HEK293 (cell line): Measurements from ENCODE around the gene MTMR1.

Source experiments
- BCL11B ChIP-seq: fragments of 450-650 bp; formaldehyde crosslinking; IDR thresholded peaks from 2 replicates; pipeline ENCODE4 v1.5.1; 2016; ENCODE audit warnings: low read depth, missing biosample characterization, missing genetic modification characterization
- OSR2 ChIP-seq: fragments of 450-650 bp; formaldehyde crosslinking; IDR thresholded peaks from 2 replicates; pipeline ENCODE4 v1.5.1; 2016; ENCODE audit warnings: missing biosample characterization, missing genetic modification characterization
- REST ChIP-seq: fragments of 450-650 bp; formaldehyde crosslinking; IDR thresholded peaks from 2 replicates; pipeline ENCODE4 v1.5.1; 2016; ENCODE audit warnings: missing biosample characterization, missing genetic modification characterization
- YY2 ChIP-seq: fragments of 450-650 bp; formaldehyde crosslinking; IDR thresholded peaks from 2 replicates; pipeline ENCODE4 v1.5.1; 2016; ENCODE audit warnings: missing biosample characterization, missing genetic modification characterization
- ZBTB17 ChIP-seq: fragments of 450-650 bp; formaldehyde crosslinking; IDR thresholded peaks from 2 replicates; pipeline ENCODE4 v1.5.1; 2016; ENCODE audit warnings: missing biosample characterization, missing genetic modification characterization
- ZBTB21 ChIP-seq: fragments of 450-650 bp; formaldehyde crosslinking; IDR thresholded peaks from 2 replicates; pipeline ENCODE4 v1.5.1; 2017; ENCODE audit warnings: missing biosample characterization, missing genetic modification characterization
- ZBTB48 ChIP-seq: fragments of 450-650 bp; formaldehyde crosslinking; IDR thresholded peaks from 2 replicates; pipeline ENCODE4 v1.5.1; 2016; ENCODE audit warnings: missing biosample characterization, missing genetic modification characterization
- ZBTB6 ChIP-seq: fragments of 450-650 bp; formaldehyde crosslinking; IDR thresholded peaks from 2 replicates; pipeline ENCODE4 v1.5.1; 2017; ENCODE audit warnings: missing biosample characterization, missing genetic modification characterization
- ZNF138 ChIP-seq: fragments of 450-650 bp; formaldehyde crosslinking; IDR thresholded peaks from 2 replicates; pipeline ENCODE4 v1.5.1; 2016; ENCODE audit warnings: missing biosample characterization, missing genetic modification characterization, borderline replicate concordance
- ZNF354C ChIP-seq: fragments of 450-650 bp; formaldehyde crosslinking; IDR thresholded peaks from 2 replicates; pipeline ENCODE4 v1.5.1; 2016; ENCODE audit warnings: missing biosample characterization, missing genetic modification characterization, low read depth, borderline replicate concordance
- ZNF449 ChIP-seq: fragments of 450-650 bp; formaldehyde crosslinking; IDR thresholded peaks from 2 replicates; pipeline ENCODE4 v1.5.1; 2017; ENCODE audit warnings: missing biosample characterization, mild to moderate bottlenecking, missing genetic modification characterization, moderate library complexity
- ZNF473 ChIP-seq: fragments of 450-650 bp; formaldehyde crosslinking; IDR thresholded peaks from 2 replicates; pipeline ENCODE4 v1.5.1; 2017; ENCODE audit warnings: missing biosample characterization, missing genetic modification characterization
- ZNF518A ChIP-seq: fragments of 450-650 bp; formaldehyde crosslinking; conservative IDR thresholded peaks from 2 replicates; pipeline ENCODE4 v1.5.1; 2016; ENCODE audit warnings: low read depth, missing biosample characterization, missing genetic modification characterization
- ZNF548 ChIP-seq: fragments of 450-650 bp; formaldehyde crosslinking; IDR thresholded peaks from 2 replicates; pipeline ENCODE4 v1.5.1; 2016; ENCODE audit warnings: missing biosample characterization, missing genetic modification characterization
- ZNF629 ChIP-seq: fragments of 450-650 bp; formaldehyde crosslinking; IDR thresholded peaks from 2 replicates; pipeline ENCODE4 v1.5.1; 2017; ENCODE audit warnings: missing biosample characterization, missing genetic modification characterization
- ZNF670 ChIP-seq: fragments of 450-650 bp; formaldehyde crosslinking; IDR thresholded peaks from 2 replicates; pipeline ENCODE4 v1.5.1; 2016; ENCODE audit warnings: missing biosample characterization, missing genetic modification characterization, low read depth
- ZNF677 ChIP-seq: fragments of 450-650 bp; IDR thresholded peaks from 2 replicates; pipeline ENCODE4 v1.5.0; 2018; ENCODE audit warnings: missing biosample characterization, mild to moderate bottlenecking, missing genetic modification characterization, moderate library complexity
- ZNF707 ChIP-seq: fragments of 450-650 bp; formaldehyde crosslinking; IDR thresholded peaks from 2 replicates; pipeline ENCODE4 v1.5.1; 2016; ENCODE audit warnings: missing biosample characterization, missing genetic modification characterization
- TF ChIP-seq, protein P1 (sequence below): fragments of 450-650 bp; formaldehyde crosslinking; IDR thresholded peaks from 2 replicates; pipeline ENCODE4 v1.5.1; 2016; ENCODE audit warnings: missing biosample characterization, missing genetic modification characterization, borderline replicate concordance

MTMR1 gene

GRCh38 chrX:150694738-150695410, 1.7 kb downstream of the MTMR1 start (continued):
- TF ChIP-seq ZNF518A (tag by site-specific recombination) (no peak), ZNF670 (tag by site-specific recombination) (no peak), ZBTB21 (peak; percentile 89), ZBTB17 (tag by site-specific recombination) (0 out of 2 replicates have a peak, but pooled peaks have one; percentile 22), ZNF677 (no peak), ZNF449 (tag by site-specific recombination) (no peak), BCL11B (tag by site-specific recombination) (no peak), ZNF629 (tag by site-specific recombination) (peak; percentile 93), ZNF473 (no peak), OSR2 (tag by site-specific recombination) (peak; percentile 14; the same call in 1 of the 2 replicates), REST (tag by site-specific recombination) (peak; percentile 91), ZBTB6 (tag by site-specific recombination) (peak; percentile 95), ZNF548 (tag by site-specific recombination) (no peak), ZNF138 (tag by site-specific recombination) (no peak), ZBTB48 (tag by site-specific recombination) (0 out of 2 replicates have a peak, but pooled peaks have one; percentile 14), YY2 (tag by site-specific recombination) (no peak), ZNF707 (tag by site-specific recombination) (no peak), ZNF354C (tag by site-specific recombination) (no peak)
- TF ChIP-seq, protein P1, sequence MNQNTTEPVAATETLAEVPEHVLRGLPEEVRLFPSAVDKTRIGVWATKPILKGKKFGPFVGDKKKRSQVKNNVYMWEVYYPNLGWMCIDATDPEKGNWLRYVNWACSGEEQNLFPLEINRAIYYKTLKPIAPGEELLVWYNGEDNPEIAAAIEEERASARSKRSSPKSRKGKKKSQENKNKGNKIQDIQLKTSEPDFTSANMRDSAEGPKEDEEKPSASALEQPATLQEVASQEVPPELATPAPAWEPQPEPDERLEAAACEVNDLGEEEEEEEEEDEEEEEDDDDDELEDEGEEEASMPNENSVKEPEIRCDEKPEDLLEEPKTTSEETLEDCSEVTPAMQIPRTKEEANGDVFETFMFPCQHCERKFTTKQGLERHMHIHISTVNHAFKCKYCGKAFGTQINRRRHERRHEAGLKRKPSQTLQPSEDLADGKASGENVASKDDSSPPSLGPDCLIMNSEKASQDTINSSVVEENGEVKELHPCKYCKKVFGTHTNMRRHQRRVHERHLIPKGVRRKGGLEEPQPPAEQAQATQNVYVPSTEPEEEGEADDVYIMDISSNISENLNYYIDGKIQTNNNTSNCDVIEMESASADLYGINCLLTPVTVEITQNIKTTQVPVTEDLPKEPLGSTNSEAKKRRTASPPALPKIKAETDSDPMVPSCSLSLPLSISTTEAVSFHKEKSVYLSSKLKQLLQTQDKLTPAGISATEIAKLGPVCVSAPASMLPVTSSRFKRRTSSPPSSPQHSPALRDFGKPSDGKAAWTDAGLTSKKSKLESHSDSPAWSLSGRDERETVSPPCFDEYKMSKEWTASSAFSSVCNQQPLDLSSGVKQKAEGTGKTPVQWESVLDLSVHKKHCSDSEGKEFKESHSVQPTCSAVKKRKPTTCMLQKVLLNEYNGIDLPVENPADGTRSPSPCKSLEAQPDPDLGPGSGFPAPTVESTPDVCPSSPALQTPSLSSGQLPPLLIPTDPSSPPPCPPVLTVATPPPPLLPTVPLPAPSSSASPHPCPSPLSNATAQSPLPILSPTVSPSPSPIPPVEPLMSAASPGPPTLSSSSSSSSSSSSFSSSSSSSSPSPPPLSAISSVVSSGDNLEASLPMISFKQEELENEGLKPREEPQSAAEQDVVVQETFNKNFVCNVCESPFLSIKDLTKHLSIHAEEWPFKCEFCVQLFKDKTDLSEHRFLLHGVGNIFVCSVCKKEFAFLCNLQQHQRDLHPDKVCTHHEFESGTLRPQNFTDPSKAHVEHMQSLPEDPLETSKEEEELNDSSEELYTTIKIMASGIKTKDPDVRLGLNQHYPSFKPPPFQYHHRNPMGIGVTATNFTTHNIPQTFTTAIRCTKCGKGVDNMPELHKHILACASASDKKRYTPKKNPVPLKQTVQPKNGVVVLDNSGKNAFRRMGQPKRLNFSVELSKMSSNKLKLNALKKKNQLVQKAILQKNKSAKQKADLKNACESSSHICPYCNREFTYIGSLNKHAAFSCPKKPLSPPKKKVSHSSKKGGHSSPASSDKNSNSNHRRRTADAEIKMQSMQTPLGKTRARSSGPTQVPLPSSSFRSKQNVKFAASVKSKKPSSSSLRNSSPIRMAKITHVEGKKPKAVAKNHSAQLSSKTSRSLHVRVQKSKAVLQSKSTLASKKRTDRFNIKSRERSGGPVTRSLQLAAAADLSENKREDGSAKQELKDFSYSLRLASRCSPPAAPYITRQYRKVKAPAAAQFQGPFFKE (tag by site-specific recombination), result no peak
